Measurements from ENCODE around the gene TNFAIP8.

The TNFAIP8 gene

DNA sequence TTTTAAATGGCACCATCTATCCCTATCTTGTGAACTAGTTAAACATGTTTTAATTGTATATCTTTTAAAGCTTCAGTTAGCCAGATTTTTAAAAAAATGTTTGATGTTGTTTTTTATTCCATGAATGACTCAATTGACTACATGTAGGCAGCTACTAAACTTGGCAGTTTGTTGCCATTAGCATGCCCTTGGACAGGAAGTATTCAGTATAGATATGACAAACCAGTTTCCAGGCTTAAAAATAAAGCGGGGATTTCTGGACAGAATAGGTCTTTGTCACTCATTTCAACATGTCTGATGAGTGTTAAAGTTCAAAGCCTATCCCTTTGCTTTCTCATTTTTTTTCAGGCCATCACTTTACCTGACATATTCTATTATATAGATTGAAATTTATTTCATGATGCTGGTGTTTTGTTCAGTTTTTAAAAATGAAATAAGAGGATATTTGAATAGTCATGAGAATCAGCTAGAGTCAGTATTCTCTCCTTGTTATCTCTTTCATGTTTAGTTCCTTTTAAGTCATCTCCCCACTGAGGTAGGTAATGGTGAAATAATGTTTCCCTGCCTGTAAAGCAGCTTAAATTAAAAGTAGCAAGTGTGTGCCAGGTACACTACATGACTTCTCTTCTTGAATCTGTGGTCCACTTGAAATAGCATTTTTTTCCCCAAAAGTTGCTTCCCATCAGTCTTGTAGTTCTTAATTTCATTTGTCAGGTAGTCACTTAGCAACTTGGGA, 11.9 kb downstream of the TNFAIP8 start:
- DNase-seq = no peak

DNA sequence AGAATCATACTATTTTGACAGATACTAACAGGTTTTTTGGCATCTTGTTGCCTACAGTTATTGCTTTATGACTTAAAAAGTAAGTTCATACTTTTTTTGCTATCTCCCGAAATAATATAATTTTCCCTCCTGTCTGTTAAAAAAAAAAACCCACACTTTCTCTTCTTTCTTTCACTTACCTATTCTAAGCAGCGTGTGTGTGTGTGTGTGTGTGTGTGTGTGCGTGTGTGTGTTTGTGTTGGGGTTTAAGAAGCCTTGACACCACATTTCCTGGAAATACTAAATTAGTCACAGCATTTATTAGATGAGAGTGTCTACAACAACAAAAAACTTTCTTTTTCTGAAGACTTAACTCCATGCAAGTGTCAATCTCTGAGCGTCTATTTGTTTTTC, 12.4 kb downstream of the TNFAIP8 start:
- no peak for DNase-seq

DNA sequence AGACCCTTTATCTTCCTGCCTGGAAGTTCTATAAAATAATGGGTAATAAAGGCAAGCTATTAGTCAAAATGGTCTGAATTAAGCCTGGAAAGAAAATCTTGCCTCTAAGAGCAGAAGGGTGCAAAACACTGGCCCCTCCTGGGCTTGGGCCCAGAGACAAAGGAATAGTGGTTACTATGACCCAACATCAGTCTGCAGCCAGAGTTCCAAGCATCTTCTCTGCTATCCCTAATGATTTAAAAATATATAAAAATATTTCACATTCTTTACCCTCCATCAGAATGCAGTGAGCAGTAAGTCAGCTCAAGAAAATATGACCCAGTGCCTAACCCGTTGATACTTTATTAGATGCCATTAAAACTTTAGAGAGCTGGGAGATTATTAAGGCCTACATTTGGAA, 14.7 kb downstream of the TNFAIP8 start:
- no peak for DNase-seq

DNA sequence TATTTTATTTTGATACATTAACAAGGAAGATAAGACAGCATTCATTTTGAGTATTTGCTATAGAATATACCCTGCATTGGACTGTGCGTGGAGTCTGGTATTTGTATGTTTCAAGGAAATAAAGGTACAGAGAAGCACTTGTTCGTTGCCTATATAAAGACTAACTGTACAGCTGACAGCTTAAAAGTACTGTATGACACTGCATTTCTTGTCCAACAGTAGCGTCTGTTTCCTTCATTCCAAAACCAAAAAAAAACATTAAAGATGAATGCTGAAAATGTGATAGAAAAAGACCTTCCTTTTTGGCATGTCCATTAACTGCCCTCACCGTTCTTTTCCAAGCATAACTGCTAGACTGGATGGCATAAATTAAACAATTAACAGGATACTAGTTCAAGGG, 15.3 kb downstream of the TNFAIP8 start:
- DNase-seq = no peak

DNA sequence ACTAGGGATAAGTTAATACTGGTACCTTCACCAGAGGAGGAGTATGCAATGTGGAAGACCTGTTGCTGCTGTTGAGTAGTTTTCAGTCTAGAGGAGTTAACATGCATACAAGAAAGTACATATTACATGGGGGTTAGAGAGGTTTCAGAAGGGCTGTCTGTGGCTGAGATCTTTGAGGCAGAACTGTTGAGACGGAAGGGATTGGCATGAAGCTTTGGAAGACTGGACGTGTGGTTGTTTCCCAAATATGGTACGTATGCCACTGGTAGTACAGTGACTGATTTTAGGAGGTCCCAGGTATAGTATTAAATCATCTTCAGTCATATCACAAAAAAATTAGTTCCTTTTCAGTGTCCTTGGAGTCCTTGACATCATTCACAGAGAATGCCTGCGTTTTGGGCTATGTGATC, 17.6 kb downstream of the TNFAIP8 start:
- DNase-seq = no peak

DNA sequence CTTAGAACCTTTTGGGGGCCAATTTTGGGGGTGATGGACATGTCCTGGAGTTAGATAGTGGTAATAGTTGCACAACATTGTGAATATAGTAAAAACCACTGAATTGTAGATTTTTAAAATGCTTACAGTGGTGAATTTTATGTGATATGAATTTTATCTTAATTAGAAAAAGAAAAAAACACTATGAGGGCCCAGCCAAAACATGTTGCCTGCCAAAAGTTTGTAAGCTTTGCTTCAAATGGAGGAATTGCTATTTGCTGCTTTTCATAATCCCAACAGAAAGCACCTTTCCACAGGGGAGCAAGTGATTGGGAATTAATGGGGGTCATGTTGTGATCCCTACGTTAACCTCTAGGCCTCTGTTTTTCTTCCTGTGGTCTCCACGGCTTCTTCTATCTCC, 19.1 kb downstream of the TNFAIP8 start:
- DNase-seq = no peak

DNA sequence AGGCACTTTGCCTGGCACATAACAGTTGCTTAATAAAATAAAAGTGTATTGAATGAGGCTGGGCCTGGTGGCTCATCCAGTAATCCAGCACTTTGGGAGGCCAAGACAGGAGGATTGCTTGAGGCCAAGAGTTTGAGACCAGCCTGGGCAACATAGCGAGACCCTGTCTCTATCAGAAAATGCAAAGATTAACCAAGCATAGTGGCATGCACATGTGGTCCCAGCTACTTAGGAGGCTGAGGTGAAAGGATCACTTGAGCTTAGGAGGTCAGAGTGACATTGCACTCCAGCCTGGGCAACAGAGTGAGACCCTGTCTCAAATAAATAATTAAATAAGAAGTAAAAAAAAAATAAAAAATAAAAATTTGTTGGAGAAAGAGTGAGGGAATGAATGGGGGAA, 21.2 kb downstream of the TNFAIP8 start:
- DNase-seq = no peak

DNA sequence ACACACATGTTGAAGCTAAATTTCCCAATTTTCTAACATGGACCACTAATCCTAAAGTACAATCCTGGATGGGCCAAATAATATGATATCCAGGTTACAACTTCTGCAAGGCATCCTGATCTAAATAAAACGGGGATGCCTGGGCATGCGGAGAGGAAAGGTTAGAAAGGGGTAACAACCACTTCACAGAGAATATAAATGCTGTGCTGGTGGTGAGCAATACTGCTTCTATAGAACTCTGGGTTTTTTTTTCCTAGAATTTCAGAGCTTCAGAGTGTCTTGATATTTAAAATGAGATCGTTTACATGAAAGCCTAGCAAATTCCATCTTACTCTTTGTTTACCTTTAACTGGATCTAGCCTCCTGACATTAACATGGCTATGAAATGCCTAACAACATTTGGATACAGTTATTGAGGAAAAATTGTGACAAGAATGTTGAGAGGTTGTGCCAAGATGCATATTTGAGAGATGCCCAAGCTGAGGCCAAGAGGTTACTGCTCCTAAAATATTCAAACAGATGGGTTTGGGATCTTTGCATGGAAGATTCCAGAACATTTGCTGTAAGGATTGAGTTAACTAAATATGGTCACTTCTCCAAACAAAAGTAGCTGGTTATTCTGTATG, 22.4 kb downstream of the TNFAIP8 start:
- no peak for DNase-seq

DNA sequence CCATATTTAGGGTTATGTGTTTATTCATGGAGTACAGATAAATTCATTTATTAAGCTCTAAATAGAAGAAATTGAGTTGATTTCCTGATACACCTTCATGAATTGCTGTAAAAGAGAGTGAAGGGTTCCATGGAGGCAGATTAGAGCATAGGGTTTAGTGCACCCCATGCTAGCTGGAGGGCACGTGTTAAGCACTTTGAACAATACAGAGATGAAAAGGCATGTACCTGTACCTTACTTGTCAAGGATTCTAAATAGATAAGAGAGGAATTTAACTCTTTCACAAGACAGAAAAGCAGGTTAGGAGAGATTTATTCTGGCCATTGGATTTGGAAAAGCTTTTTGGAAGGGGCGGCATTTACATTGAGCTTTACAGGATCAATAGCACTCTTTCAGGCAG, 23.3 kb downstream of the TNFAIP8 start:
- no peak for DNase-seq

DNA sequence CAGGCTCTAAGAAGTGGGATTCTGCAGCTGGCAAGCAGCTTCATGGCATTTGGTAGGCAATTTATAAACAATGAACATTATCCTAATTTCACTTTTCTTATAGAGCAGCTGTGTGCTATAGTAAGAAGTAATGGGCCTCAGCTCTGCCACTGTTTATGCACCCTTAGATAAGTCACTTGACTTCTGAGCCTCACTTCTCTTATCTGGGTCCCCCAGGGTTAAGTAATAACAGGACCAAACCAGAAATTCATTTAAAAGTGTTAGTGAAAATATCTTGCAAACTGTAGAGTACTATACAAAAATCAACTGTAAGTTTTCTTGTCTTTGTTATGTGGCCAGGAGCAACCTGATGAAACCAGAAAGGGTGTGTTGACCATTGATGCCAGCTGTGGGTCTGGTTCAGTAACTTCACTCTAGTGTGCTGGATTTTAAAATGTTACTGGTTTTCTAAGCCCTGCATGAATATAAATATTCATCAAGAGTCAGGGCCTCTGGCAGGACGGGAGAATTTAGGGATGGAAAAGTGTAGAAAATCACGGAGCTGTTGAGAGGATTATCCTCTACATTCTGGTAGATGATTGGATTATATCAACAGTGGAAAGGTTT, 24.2 kb downstream of the TNFAIP8 start:
- DNase-seq = no peak

DNA sequence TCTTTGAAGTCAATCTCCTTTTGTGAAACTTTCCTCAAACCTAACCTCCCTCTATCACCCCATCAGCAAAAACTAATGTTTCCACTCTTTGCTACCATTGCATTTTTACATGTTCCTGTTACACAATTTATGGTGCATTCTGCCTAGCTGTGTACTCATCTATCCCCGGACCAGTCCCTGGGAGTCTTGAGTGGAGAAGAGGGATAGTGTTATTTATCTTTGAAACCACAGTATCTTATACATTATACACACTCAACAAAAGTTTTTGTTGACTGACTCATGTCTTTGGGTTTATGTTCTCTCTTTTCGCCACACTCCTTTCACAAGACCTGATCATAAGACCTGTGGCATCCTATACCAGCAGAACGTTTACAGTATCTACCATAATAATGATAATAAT, 26.4 kb downstream of the TNFAIP8 start:
- DNase-seq = no peak

DNA sequence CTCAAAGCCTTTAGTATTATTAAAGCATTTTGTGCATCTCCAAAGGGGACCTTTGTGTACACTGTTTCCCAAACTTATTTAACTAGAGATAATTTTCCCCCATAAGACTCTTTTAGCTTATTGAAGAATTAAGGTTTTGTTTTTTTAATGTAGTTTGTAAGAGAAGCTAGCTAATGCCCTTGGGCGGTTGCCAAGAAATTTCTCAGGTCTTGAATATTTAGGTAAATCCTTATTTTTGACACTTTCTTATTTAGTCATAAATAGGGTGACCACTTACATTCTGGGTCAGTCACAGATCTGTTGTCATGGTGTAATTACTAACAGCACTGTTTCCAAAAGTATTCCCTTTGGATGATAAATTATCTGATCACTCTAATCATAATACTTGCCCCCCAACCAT, 27.2 kb downstream of the TNFAIP8 start:
- no peak for DNase-seq

DNA sequence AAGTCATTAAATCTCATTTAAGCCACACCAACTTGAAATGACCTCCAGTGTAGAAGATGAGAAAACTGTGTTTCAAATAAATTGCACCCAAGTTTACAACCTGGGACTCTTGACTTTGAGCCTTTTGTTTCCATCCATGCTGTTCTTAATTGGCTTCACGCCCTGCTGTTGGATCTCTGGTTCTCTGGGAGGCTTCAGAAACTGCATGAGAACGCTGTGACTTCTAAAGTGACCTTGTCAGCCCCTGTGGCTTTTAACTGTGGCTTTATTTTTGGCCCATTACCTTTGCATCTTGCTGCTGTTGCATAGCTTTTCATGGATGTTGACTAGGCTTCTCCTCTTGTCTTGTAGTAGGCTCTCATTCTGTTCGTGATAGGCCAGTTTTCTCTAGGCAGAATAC, 29.3 kb downstream of the TNFAIP8 start:
- no peak for DNase-seq

DNA sequence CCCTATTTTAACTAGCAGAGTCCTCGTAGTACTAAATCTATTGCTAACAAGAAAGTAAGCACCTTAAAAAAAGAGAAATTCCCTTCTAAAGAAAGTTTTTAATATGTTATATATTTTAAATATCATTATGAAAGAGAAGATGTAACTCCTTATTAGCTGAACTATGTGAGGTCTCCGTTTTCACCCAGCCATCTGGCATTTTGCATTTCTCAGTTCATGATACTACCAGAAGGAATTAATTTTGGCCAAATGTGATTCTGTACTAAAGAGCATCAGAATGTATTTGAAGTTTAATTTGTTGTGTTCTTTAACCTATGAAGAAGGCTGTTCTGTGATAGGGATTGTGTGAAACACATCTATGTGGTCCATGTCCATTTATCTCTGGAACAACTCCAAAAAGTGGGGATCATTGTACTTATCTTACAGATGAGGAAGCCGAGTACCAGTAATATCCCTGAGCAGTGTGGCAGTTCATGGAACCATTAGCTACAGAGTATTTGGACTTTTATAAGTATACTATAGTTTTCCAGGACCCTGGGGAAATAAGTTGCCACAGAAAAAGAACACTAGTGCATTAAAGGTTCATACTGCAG, 29.8 kb downstream of the TNFAIP8 start:
- no peak for DNase-seq

DNA sequence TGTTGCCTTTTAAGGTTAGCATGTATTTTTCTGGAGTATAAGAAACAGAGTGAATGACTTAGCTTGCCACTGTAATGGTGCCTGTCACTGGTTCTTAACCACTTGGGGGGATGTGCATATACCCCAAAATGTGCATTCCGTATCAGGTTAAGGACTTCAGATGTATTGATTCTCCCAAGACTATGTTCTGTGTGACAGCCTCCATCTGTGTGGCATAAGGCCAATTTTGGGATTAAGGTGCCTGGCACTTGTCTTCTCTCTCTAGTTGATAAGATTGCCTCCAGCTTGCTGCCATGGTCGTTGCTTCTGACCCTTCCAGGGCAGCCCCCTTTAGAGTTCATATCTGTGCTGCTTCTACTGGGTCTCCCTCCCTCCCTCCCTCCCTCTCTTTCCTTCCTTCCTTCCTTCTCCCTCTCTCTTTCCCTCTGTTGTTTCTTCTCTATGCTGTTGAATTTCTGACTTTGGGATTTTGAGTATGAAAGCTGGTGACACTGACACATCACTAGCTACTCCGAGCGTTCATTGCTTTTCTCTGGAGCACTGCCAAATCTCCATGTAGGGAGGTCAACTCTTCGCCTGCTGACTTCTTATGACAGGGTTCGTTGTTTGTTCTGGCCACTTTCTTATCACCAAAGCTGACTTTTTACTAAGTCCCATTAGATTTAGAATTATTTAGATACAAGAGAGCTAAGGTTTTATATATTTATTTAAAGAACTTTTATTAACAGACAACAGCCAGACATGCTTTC, 31.0 kb downstream of the TNFAIP8 start:
- DNase-seq = no peak

DNA sequence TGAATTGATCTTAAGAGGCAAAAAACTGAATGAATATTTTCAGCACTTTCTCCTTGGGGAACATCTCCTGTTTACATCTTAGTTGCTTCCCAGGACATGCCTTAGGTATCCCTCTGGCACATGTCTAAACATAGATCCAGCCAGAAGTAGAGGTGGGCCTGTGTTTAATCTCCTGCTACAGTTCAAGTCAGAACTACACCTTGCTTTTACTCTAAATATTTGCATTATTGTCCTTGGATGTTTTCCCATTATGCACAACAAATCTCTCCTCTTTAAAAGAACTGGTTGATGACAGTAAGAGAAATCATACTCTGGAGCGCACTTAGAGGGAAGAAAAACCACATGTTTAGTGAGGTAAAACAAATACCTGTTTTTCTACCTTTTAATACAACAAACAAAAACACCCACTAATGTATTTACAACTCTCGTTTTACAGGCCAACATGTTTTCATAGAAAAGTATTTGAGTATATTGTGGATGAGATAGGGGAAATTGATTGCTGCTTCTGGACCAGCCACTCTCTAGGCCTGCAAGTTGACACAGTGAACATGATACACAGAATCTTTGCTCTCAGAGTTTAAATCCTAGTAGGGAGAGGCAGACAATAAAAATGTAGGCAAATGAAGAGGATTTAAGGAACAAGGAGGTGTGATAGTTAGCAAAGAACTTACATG, 32.3 kb downstream of the TNFAIP8 start:
- DNase-seq = no peak

DNA sequence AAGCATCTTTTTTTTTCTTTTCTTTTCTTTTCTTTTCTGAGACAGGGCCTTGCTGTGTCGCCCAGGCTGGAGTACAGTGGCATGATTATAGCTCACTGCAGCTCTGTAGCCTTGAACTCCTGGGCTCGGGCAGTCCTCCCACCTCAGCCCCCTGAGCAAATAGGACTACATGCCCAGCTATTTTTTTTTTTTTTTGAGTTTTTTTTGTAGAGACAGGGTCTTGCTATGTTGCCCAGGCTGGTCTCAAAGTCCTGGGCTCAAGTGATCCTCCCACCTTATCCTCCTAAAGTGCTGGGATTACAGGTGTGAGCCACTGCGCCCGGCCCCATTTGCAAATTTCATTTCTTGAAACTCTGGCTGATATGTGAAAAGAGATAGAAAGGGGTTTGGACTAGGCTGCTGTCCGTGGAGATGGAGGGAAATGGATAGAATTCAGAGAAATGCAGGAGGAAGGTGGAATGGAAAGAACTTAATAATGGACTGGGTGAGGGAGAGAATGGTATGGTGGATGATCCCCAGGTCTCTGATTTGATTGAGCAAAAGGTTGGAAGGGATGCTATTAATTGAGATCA, 32.9 kb downstream of the TNFAIP8 start:
- DNase-seq = no peak

DNA sequence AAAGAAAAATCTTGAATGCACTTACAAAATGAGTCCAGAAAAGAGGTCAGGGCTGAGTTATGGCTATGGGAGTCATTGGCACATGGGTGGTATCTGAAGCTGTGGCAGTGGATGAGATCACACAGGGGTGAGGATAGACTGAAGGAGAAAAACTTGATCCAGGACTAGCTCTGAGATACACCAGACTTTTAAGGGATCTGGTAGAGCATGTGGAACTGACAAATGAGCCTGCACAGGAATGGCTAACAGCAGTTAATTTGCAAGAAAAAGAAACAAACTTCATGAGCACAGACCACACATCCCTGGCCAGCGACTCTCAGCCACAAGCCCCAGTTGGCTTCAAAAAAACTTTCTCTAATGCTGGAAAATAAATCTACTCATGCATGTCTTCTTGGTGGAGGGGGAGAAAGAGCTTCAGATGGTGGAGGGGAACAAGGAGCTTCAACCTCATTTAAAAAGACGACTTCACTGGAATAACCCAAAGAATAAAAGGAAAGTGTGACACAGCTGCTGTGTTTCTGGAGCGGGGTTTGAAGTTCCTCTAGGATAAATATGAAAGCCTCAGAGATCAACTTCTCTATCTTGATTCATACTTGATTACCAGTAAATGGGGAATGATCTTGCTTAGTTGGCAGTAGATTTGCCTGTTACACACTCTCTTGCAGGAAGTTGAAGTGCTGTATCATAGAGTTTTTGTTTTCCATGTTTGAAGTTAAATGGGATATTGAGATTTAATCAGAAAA, 33.6 kb downstream of the TNFAIP8 start:
- DNase-seq = no peak

DNA sequence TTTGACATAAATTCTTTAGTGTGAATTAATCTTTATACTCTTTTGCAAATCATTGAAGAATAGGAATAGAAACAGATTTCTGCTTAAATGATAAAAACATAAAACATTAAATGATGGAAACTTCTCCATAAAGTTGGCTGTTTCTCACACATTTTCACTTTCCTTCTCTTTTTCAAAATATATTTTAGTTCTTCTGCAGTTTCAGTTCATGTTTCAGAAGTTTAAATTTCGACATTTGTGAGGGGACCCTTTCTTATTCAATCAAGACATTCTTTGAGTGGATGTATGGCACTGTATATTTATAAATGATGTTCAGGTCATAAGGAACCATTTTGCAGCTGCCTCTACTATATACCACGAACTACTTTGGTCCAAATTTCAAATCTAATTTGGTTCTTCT, 34.6 kb downstream of the TNFAIP8 start:
- no peak for DNase-seq

DNA sequence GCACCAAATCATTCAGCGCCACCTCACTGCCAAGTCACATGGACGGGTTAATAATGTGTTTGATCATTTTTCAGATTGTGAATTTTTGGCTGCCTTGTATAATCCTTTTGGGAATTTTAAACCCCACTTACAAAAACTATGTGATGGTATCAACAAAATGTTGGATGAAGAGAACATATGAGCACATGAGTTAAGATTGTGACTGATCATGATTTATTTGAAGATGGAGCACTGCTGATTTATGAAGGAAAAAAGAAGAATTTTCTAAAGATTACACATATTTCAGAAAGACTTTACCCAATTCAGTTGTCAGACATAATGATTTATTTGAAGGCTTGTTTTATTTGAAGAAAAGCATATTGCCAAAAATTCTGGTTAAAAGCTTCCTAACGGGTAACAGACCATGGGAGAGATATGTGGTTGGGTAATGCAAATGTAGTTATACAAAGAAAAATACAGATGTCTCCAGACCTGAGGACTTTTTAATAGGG, 37.4 kb downstream of the TNFAIP8 start:
- no peak for DNase-seq

DNA sequence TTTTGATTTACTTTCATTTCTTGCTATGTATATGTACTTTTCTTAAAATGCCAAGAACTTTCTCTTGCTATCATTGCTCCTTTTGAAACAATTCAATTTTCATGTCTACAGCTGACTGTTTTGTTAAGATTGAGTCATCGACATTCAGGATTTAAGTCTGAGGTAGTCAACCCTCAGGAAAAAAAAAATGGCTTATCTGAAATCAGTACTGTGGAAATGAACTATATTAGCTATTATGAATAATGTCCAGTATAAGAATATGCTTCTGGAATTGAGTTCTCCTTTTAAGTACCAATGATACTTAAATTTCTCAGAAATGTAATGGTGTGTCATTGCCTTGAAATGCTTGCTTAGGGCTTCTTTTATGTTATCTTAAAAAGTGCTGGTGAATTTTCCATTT, 37.9 kb downstream of the TNFAIP8 start:
- no peak for DNase-seq
